22Rv1 (cell line): Measurements from ENCODE around the gene SIRPB1.

Experiments used
- H3K27ac ChIP-seq: fragments of 450-650 bp; 2 replicates; pipeline ENCODE4 v1.5.1; 2017
- ZFX ChIP-seq: fragments of 450-650 bp; IDR thresholded peaks from 2 replicates; pipeline ENCODE4 v1.6.1; 2017; ENCODE audit warnings: antibody characterized with exemption, borderline replicate concordance
- TF ChIP-seq, protein P1 (sequence below): fragments of 450-650 bp; IDR thresholded peaks from 2 replicates; pipeline ENCODE4 v1.5.1; 2017; ENCODE audit warnings: mild to moderate bottlenecking

The SIRPB1 gene

DNA sequence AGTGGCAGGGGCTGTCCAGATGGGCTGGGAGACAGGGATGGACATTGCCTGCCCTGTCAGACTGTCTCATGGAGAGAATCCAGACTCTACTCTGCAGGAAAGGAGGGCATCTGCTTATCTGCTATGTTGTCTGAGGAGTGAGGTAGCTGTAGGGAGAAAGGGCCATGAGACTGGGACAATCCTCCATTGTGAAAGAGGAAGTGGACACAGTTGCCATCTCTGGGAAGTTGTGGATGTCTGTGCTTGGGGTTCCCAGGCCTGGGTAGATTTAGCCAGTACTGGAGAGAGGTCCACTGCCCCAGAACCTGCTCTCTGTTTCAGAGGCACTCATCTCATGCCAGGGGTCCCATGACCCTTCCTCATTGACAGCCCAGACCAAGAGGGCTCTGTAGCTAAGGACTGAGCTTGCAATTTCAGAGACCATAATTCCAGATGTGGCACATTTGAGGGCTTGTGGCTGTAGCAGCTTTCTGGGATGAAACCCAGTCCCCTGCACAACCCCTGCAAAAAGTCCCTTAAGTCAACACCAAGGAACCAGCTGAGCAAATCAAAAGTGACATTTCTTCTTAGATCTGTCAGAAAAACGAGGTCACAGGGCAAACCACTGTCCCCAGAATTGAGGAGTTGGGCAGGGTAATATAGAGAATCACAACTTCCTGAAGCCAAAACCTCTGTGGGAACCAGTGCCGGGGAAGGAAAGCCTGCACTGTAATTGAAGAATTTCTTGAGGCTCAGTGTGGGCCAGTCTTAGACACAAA lies 41.9 kb upstream of the SIRPB1 start:
- TF ChIP-seq, protein P1, sequence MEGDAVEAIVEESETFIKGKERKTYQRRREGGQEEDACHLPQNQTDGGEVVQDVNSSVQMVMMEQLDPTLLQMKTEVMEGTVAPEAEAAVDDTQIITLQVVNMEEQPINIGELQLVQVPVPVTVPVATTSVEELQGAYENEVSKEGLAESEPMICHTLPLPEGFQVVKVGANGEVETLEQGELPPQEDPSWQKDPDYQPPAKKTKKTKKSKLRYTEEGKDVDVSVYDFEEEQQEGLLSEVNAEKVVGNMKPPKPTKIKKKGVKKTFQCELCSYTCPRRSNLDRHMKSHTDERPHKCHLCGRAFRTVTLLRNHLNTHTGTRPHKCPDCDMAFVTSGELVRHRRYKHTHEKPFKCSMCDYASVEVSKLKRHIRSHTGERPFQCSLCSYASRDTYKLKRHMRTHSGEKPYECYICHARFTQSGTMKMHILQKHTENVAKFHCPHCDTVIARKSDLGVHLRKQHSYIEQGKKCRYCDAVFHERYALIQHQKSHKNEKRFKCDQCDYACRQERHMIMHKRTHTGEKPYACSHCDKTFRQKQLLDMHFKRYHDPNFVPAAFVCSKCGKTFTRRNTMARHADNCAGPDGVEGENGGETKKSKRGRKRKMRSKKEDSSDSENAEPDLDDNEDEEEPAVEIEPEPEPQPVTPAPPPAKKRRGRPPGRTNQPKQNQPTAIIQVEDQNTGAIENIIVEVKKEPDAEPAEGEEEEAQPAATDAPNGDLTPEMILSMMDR: no peak
- no peak for TF ChIP-seq ZFX
- no peak overlapping the region for H3K27ac ChIP-seq

DNA sequence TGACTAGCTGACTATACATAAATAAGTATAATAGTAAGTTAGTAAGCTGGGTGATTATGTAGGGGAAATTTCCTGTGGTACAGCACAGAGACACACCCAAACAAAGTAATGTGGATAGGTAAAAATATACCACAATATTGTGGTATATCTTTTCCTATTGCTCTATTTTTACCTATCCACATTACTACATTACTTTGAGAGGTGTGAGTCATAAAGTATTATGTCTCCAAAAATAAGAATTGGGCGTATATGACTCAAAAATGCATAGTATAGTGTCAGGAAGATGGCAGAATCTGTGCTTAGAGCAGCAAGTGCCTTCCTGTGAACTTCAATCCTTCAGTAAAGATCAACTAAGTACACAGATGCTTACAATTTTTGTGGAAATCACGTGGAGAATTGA lies 40.4 kb upstream of the SIRPB1 start:
- TF ChIP-seq, protein P1: no peak
- TF ChIP-seq ZFX: no peak
- H3K27ac ChIP-seq: no peak overlapping the region

DNA sequence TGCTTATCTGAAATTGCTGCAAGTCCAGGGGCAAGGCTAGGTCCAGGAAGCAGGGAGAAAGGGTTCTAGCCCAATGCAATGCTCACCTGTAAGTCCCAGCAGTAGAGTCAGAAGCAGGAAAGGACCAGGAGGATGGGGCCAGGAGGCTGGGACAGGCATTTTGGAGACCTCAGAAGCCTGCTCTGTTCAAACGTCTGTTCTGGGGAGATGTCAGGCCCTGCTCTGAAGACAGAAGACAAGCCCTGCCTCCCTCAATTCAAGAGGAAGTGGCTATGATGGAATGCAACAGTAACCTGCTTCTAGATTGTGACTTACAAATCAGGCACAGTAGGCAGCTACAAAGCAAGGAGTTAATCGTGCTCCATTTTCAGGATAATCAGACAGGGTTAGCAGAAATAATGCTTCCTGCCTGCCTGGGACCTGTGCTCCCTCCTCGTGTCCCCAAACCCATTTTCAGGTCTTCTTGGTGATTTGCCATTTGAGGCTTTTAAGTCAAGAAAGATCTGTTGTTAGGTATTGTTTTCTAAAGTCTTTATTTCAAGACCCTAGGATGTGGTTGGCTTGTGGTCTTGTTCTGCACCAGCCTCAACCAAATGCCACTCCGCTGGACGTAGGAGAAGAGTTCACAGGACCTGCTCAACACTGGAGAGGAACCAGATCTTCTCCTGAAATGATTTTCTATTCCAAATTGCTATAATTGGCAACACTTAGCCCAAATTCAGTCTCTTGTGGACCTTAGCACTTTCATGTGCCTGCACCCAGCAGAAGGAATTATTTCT lies 37.9 kb upstream of the SIRPB1 start, which contains the start of gene SIRPG:
SIRPG (minus strand) TSS at position 224 of the 779 bp plus-strand sequence; CDS start at position 159, 65 bp downstream.
- TF ChIP-seq, protein P1: no peak
- no peak for TF ChIP-seq ZFX
- H3K27ac ChIP-seq: no peak within 1 kb of the TSS

DNA sequence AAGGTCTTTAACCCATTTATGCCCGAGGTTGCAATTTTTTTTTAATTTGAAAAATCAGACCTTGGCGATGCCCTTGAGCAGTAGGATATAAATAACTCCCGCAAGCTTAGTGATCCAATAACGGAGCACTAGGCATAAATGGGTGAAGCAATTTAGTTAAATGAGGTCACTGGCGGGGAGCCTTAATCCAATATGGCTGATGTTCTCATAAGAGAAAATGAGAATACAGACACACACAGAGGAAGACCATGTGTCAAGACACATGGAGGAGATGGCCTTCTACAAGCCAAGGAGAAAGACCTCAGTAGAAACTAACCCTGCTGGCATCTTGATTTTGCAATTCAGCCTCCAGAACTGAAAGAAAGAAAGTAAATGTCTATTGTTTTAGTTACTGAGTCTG lies 37.0 kb upstream of the SIRPB1 start:
- TF ChIP-seq, protein P1: no peak
- TF ChIP-seq ZFX: no peak
- no peak overlapping the region for H3K27ac ChIP-seq

DNA sequence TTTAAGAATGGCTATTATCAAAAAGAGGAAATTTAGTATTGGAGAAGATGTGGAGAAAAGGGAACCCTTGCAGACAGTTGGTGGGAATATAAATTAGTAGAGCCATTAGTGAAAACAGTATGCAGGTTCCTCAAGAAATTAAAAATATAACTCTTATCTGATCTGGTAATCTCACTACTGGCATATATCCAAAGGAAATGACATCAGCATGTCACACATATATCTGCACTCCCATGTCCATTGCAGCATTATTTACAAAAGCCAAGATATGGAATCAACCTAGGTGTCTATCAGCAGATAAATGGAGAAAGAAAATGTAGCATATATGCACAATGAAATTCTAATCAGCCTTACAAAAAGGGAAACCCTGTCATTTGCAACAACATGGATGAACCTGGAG lies 35.2 kb upstream of the SIRPB1 start:
- H3K27ac ChIP-seq: no peak overlapping the region
- no peak for TF ChIP-seq ZFX
- TF ChIP-seq, protein P1: no peak

DNA sequence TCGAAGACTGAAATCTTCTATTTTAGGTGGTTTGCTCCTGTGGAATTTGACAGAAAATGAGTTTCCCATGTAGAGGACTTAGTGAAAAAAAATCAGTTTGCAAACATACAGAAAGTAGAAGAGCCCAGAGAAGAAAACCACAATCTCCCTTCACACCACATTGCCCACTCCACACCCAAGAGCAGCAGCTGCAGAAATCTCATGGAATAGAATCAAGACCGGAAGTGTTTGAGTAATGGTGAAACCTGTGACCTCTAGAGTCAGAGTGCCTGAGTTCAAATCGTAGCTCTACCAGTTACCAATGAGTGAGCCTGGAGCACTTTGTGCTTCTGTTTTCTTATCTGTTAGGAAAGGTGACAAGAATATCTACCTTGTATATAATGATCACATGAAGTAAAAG lies 33.2 kb upstream of the SIRPB1 start:
- TF ChIP-seq, protein P1: no peak
- no peak for TF ChIP-seq ZFX
- no peak overlapping the region for H3K27ac ChIP-seq

DNA sequence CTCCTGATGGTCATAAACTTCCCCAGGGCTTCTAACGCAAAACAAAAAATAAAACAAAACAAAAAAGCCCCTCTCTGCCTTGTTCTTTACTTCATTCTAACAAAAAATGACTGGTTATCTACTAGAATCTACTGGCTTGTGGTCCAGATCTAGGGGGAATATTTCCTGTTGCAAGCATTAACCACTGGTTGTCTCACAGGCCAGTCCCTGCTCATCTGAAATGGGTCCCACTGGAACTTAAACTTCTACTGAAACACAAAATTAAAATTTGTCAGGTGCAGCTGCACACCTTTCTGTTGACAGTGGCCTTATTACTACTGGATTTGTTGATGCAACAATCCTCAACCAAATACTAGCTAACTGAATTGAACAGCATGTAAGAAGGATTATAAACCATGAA lies 32.3 kb upstream of the SIRPB1 start:
- no peak overlapping the region for H3K27ac ChIP-seq
- TF ChIP-seq, protein P1: no peak
- TF ChIP-seq ZFX: no peak
